SK-N-SH treated with all-trans-retinoic acid at 6 μM for 48 hours (cell line): ENCODE results near the gene YBX1.
"Not testable (repeated sequence)": the region's sequence is repeated elsewhere in the genome, so short reads cannot be mapped to it uniquely, and the experiment has no call there.

Experiments
- ATAC-seq: fragments of 200-7000 bp; cut with Tn5 transposase; 3 replicates; pipeline ENCODE4 v1.9.1; 2020; ENCODE audit warnings: mild to moderate bottlenecking, moderate library complexity
- ARNTL ChIP-seq: fragments of 450-650 bp; formaldehyde crosslinking; IDR thresholded peaks from 2 replicates; pipeline ENCODE4 v1.5.0; 2020; ENCODE audit warnings: low read depth, mild to moderate bottlenecking, moderate library complexity, borderline replicate concordance
- BACH2 ChIP-seq: fragments of 250-450 bp; sonication (Bioruptor Pico); IDR thresholded peaks from 2 replicates; pipeline ENCODE4 v1.9.0; 2021; ENCODE audit warnings: mild to moderate bottlenecking, borderline replicate concordance
- CREB5 ChIP-seq: fragments of 250-450 bp; sonication (Bioruptor Pico); IDR thresholded peaks from 2 replicates; pipeline ENCODE4 v1.5.1; 2020; ENCODE audit warnings: low read depth, mild to moderate bottlenecking, moderate library complexity
- CSDC2 ChIP-seq: fragments of 250-450 bp; sonication (Bioruptor Pico); IDR thresholded peaks from 2 replicates; pipeline ENCODE4 v1.5.0; 2020; ENCODE audit warnings: mild to moderate bottlenecking, moderate library complexity
- ESRRG ChIP-seq: fragments of 250-450 bp; sonication (Bioruptor Pico); IDR thresholded peaks from 2 replicates; pipeline ENCODE4 v1.6.1; 2021; ENCODE audit warnings: mild to moderate bottlenecking
- GLIS3 ChIP-seq: fragments of 250-450 bp; sonication (Bioruptor Pico); IDR thresholded peaks from 2 replicates; pipeline ENCODE4 v1.5.0; 2020; ENCODE audit warnings: mild to moderate bottlenecking, moderate library complexity
- ISL1 ChIP-seq: fragments of 250-450 bp; sonication (Bioruptor Pico); IDR thresholded peaks from 2 replicates; pipeline ENCODE4 v2.1.2; 2022; ENCODE audit warnings: mild to moderate bottlenecking, moderate library complexity
- OSR1 ChIP-seq: fragments of 250-450 bp; sonication (Bioruptor Pico); IDR thresholded peaks from 2 replicates; pipeline ENCODE4 v1.8.0; 2022; ENCODE audit warnings: moderate library complexity, mild to moderate bottlenecking, inconsistent platforms
- PATZ1 ChIP-seq: fragments of 250-450 bp; sonication (Bioruptor Pico); IDR thresholded peaks from 2 replicates; pipeline ENCODE4 v1.8.0; 2020; ENCODE audit warnings: mild to moderate bottlenecking, moderate library complexity, borderline replicate concordance
- POU6F1 ChIP-seq: fragments of 250-450 bp; sonication (Bioruptor Pico); IDR thresholded peaks from 2 replicates; pipeline ENCODE4 v1.8.0; 2021; ENCODE audit warnings: low read depth, mild to moderate bottlenecking, moderate library complexity, borderline replicate concordance
- PPARA ChIP-seq: fragments of 250-450 bp; sonication (Bioruptor Pico); IDR thresholded peaks from 2 replicates; pipeline ENCODE4 v1.5.0; 2020; ENCODE audit warnings: mild to moderate bottlenecking, borderline replicate concordance
- RARB ChIP-seq: fragments of 250-450 bp; sonication (Bioruptor Pico); IDR thresholded peaks from 2 replicates; pipeline ENCODE4 v1.8.0; 2021; ENCODE audit warnings: mild to moderate bottlenecking, moderate library complexity
- SNAI2 ChIP-seq: fragments of 250-450 bp; sonication (Bioruptor Pico); IDR thresholded peaks from 2 replicates; pipeline ENCODE4 v1.5.0; 2020; ENCODE audit warnings: mild to moderate bottlenecking, moderate library complexity
- TCF4 ChIP-seq: fragments of 250-450 bp; sonication (Bioruptor Pico); IDR thresholded peaks from 2 replicates; pipeline ENCODE4 v1.8.0; 2021; ENCODE audit warnings: mild to moderate bottlenecking, moderate library complexity, borderline replicate concordance
- TOX ChIP-seq: fragments of 250-450 bp; sonication (Bioruptor Pico); IDR thresholded peaks from 2 replicates; pipeline ENCODE4 v1.8.0; 2021; ENCODE audit warnings: mild to moderate bottlenecking, moderate library complexity, borderline replicate concordance
- ZC3H10 ChIP-seq: fragments of 250-450 bp; sonication (Bioruptor Pico); IDR thresholded peaks from 2 replicates; pipeline ENCODE4 v1.5.1; 2021; ENCODE audit warnings: mild to moderate bottlenecking, moderate library complexity
- ZFP30 ChIP-seq: fragments of 450-650 bp; formaldehyde crosslinking; IDR thresholded peaks from 2 replicates; pipeline ENCODE4 v1.5.0; 2022; ENCODE audit warnings: mild to moderate bottlenecking, moderate library complexity
- ZNF565 ChIP-seq: fragments of 450-650 bp; formaldehyde crosslinking; conservative IDR thresholded peaks from 2 replicates; pipeline ENCODE4 v1.5.0; 2020; ENCODE audit warnings: low read depth, mild to moderate bottlenecking, moderate library complexity
- ZNF70 ChIP-seq: fragments of 450-650 bp; formaldehyde crosslinking; IDR thresholded peaks from 2 replicates; pipeline ENCODE4 v1.5.0; 2020; ENCODE audit warnings: mild to moderate bottlenecking, moderate library complexity
- ZNF8 ChIP-seq: fragments of 450-650 bp; formaldehyde crosslinking; IDR thresholded peaks from 2 replicates; pipeline ENCODE4 v1.5.0; 2020; ENCODE audit warnings: mild to moderate bottlenecking, moderate library complexity
- TF ChIP-seq, protein P1 (sequence below): fragments of 250-450 bp; sonication (Bioruptor Pico); IDR thresholded peaks from 2 replicates; pipeline ENCODE4 v1.5.0; 2020; ENCODE audit warnings: mild to moderate bottlenecking, moderate library complexity
- TF ChIP-seq, protein P2 (sequence below): fragments of 250-450 bp; sonication (Bioruptor Pico); IDR thresholded peaks from 2 replicates; pipeline ENCODE4 v1.5.1; 2021; ENCODE audit warnings: mild to moderate bottlenecking, moderate library complexity

The YBX1 gene

GRCh38 chr1:42723511-42723910 is 41.3 kb downstream of the YBX1 start:
- TF ChIP-seq PATZ1 (no peak), TOX (CRISPR knock-in tag) (no peak), SNAI2 (CRISPR knock-in tag) (no peak), ZNF565 (CRISPR knock-in tag) (no peak), ZNF8 (CRISPR knock-in tag) (no peak), TCF4 (CRISPR knock-in tag) (no peak), ZC3H10 (CRISPR knock-in tag) (no peak), CSDC2 (CRISPR knock-in tag) (no peak), CREB5 (CRISPR knock-in tag) (no peak), GLIS3 (CRISPR knock-in tag) (no peak), ARNTL (no peak), POU6F1 (CRISPR knock-in tag) (no peak), RARB (CRISPR knock-in tag) (no peak), PPARA (CRISPR knock-in tag) (no peak), ZNF70 (CRISPR knock-in tag) (no peak), ESRRG (CRISPR knock-in tag) (no peak)
- TF ChIP-seq, protein P1, sequence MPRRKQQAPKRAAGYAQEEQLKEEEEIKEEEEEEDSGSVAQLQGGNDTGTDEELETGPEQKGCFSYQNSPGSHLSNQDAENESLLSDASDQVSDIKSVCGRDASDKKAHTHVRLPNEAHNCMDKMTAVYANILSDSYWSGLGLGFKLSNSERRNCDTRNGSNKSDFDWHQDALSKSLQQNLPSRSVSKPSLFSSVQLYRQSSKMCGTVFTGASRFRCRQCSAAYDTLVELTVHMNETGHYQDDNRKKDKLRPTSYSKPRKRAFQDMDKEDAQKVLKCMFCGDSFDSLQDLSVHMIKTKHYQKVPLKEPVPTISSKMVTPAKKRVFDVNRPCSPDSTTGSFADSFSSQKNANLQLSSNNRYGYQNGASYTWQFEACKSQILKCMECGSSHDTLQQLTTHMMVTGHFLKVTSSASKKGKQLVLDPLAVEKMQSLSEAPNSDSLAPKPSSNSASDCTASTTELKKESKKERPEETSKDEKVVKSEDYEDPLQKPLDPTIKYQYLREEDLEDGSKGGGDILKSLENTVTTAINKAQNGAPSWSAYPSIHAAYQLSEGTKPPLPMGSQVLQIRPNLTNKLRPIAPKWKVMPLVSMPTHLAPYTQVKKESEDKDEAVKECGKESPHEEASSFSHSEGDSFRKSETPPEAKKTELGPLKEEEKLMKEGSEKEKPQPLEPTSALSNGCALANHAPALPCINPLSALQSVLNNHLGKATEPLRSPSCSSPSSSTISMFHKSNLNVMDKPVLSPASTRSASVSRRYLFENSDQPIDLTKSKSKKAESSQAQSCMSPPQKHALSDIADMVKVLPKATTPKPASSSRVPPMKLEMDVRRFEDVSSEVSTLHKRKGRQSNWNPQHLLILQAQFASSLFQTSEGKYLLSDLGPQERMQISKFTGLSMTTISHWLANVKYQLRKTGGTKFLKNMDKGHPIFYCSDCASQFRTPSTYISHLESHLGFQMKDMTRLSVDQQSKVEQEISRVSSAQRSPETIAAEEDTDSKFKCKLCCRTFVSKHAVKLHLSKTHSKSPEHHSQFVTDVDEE, result no peak
- ATAC-seq, result no peak; the same call in 2 of the 3 replicates

- ATAC-seq, result not testable (repeated sequence)
Observed at GRCh38 chr1:42725820-42726219, 43.6 kb downstream of the YBX1 start.

- ATAC-seq, result no peak
Observed at GRCh38 chr1:42730002-42730401, 47.8 kb downstream of the YBX1 start.

More at GRCh38 chr1:42730002-42730401, 47.8 kb downstream of the YBX1 start:
- TF ChIP-seq TCF4 (CRISPR knock-in tag) (no peak), POU6F1 (CRISPR knock-in tag) (no peak), ARNTL (no peak), GLIS3 (CRISPR knock-in tag) (no peak), OSR1 (no peak), TOX (CRISPR knock-in tag) (no peak), BACH2 (CRISPR knock-in tag) (no peak), ZC3H10 (CRISPR knock-in tag) (no peak), ISL1 (CRISPR knock-in tag) (no peak), ESRRG (CRISPR knock-in tag) (no peak), ZFP30 (no peak), PPARA (CRISPR knock-in tag) (no peak)
- TF ChIP-seq, protein P1, result no peak
- TF ChIP-seq, protein P2, sequence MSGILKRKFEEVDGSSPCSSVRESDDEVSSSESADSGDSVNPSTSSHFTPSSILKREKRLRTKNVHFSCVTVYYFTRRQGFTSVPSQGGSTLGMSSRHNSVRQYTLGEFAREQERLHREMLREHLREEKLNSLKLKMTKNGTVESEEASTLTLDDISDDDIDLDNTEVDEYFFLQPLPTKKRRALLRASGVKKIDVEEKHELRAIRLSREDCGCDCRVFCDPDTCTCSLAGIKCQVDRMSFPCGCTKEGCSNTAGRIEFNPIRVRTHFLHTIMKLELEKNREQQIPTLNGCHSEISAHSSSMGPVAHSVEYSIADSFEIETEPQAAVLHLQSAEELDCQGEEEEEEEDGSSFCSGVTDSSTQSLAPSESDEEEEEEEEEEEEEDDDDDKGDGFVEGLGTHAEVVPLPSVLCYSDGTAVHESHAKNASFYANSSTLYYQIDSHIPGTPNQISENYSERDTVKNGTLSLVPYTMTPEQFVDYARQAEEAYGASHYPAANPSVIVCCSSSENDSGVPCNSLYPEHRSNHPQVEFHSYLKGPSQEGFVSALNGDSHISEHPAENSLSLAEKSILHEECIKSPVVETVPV, result no peak
